OCI-LY7 (cell line): ENCODE data around the gene TLL2. TPM values are rescaled to one million over a fixed set of nuclear protein-coding genes. Genes with fewer than 3 reads are reported as not detected.

Source experiments
- BruUV-seq: library from RNA; stranded (reverse); fragments of 400-500 nt; replicated peaks from 2 replicates; lab custom pipeline; 2021; lab: Mats Ljungman, UMichigan
- CTCF ChIA-PET: fragments of 300-600 bp; sonication (Branson Sonifier 250); formaldehyde crosslinking; loops from one replicate; lab custom pipeline; 2022; ENCODE audit warnings: antibody characterized with exemption; ENCODE audit not compliant: unreplicated experiment; lab: Charles Lee
- POLR2A ChIA-PET: fragments of 300-600 bp; sonication (Branson Sonifier 250); formaldehyde crosslinking; loops from one replicate; lab custom pipeline; 2022; ENCODE audit warnings: antibody characterized with exemption; lab: Charles Lee
- DNase-seq: peaks from one replicate; pipeline ENCODE4 v3.0.0-alpha.2; 2015; ENCODE audit warnings: low spot score
- H2AFZ ChIP-seq: fragments of 200-600 bp; sonication (generic), shearing (Covaris generic); 2 replicates; pipeline ENCODE4 v1.6.1; 2014; ENCODE audit warnings: mild to moderate bottlenecking, antibody characterized with exemption, low read length, moderate library complexity
- H3K27ac ChIP-seq: fragments of 200-600 bp; sonication (generic); 2 replicates; pipeline ENCODE4 v1.5.1; 2014; ENCODE audit warnings: mixed run types, low read depth, mild to moderate bottlenecking, moderate library complexity, low read length, inconsistent platforms; ENCODE audit not compliant: poor library complexity, severe bottlenecking
- H3K36me3 ChIP-seq: fragments of 200-600 bp; sonication (generic); 2 replicates; pipeline ENCODE4 v1.6.1; 2014; ENCODE audit warnings: mild to moderate bottlenecking, antibody characterized with exemption, low read length, moderate library complexity, mixed read lengths; ENCODE audit not compliant: insufficient read depth
- H3K4me1 ChIP-seq: fragments of 200-600 bp; sonication (generic); 2 replicates; pipeline ENCODE4 v1.5.1; 2014; ENCODE audit warnings: mild to moderate bottlenecking, low read length; ENCODE audit not compliant: insufficient read depth, poor library complexity, severe bottlenecking
- H3K4me2 ChIP-seq: fragments of 200-600 bp; sonication (generic); 2 replicates; pipeline ENCODE4 v1.6.1; 2014; ENCODE audit warnings: mild to moderate bottlenecking, low read length
- H3K4me3 ChIP-seq: fragments of 200-600 bp; sonication (generic); 2 replicates; pipeline ENCODE4 v1.5.1; 2014; ENCODE audit warnings: mild to moderate bottlenecking, low read depth, low read length; ENCODE audit not compliant: poor library complexity, severe bottlenecking
- H3K79me2 ChIP-seq: fragments of 200-600 bp; sonication (generic); 2 replicates; pipeline ENCODE4 v1.6.1; 2016; ENCODE audit warnings: low read depth, mild to moderate bottlenecking, low read length, moderate library complexity, mixed read lengths; ENCODE audit not compliant: insufficient read depth
- H3K9me2 ChIP-seq: fragments of 200-600 bp; sonication (generic); 2 replicates; pipeline ENCODE4 v1.6.1; 2016; ENCODE audit warnings: mild to moderate bottlenecking, low read length, mixed read lengths; ENCODE audit not compliant: insufficient read depth
- H3K9me3 ChIP-seq: fragments of 200-600 bp; sonication (generic); 2 replicates; pipeline ENCODE4 v1.6.1; 2014; ENCODE audit warnings: mild to moderate bottlenecking, mixed run types, low read length, mixed read lengths
- H4K20me1 ChIP-seq: fragments of 200-600 bp; sonication (generic); 2 replicates; pipeline ENCODE4 v1.6.1; 2014; ENCODE audit warnings: mild to moderate bottlenecking, antibody characterized with exemption, low read length, moderate library complexity, mixed read lengths; ENCODE audit not compliant: insufficient read depth
- EZH2phosphoT487 ChIP-seq: fragments of 200-600 bp; sonication (generic); IDR thresholded peaks from 2 replicates; pipeline ENCODE4 v1.6.1; 2018; ENCODE audit warnings: low read depth, borderline replicate concordance, mild to moderate bottlenecking, mixed run types, antibody characterized with exemption, low read length, moderate library complexity, mixed read lengths
- intact Hi-C: fragments of 100-400 bp; cut with micrococcal nuclease; formaldehyde crosslinking; loops from one replicate; pipeline ENCODE4 v1.10.0; 2022; ENCODE audit not compliant: unreplicated experiment
- total RNA-seq, 2 experiments: library from RNA; depleted of rRNA in 1 of 2; stranded (reverse); fragments of >200 nt in 1 of 2; shearing (Covaris generic) in 1 of 2; gene quantifications; 2 replicates each; pipeline ENCODE4 v1.2.3, GENCODE V29; 2014 to 2022
- TF ChIP-seq, protein P1 (sequence below): fragments of 200-600 bp; sonication (generic); conservative IDR thresholded peaks from 2 replicates; pipeline ENCODE4 v1.5.1; 2014; ENCODE audit warnings: mild to moderate bottlenecking, antibody characterized with exemption, low read length, moderate library complexity, mixed read lengths

Gene TLL2
- total RNA-seq, 2 experiments from 2014 or later = 0.97 to 1.1 TPM

GRCh38 chr10:96341219-96342182 lies 172.2 kb downstream of the TLL2 start:
- Histone ChIP-seq H4K20me1 (no peaks in the 10 kb centered on the region), H3K9me2 (no peaks in the 10 kb centered on the region), H3K36me3 (no peaks in the 10 kb centered on the region), H3K4me1 (peaks cover 13% of the 10 kb centered on the region), H3K4me3 (no peak overlapping the region), H2AFZ (no peak overlapping the region), H3K9me3 (peaks cover 18% of the 10 kb centered on the region), H3K4me2 (no peak overlapping the region), H3K79me2 (no peaks in the 10 kb centered on the region), H3K27ac (no peak overlapping the region)
- intact Hi-C loops = no loop called here
- CTCF ChIA-PET = interaction anchor here (1.1 kb wide), 1 partner anchor 325 kb away, joined by 4 read pairs; no protein-coding TSS in a partner anchor
- no peak for DNase-seq
- no peak for TF ChIP-seq EZH2phosphoT487
- TF ChIP-seq, protein P1, sequence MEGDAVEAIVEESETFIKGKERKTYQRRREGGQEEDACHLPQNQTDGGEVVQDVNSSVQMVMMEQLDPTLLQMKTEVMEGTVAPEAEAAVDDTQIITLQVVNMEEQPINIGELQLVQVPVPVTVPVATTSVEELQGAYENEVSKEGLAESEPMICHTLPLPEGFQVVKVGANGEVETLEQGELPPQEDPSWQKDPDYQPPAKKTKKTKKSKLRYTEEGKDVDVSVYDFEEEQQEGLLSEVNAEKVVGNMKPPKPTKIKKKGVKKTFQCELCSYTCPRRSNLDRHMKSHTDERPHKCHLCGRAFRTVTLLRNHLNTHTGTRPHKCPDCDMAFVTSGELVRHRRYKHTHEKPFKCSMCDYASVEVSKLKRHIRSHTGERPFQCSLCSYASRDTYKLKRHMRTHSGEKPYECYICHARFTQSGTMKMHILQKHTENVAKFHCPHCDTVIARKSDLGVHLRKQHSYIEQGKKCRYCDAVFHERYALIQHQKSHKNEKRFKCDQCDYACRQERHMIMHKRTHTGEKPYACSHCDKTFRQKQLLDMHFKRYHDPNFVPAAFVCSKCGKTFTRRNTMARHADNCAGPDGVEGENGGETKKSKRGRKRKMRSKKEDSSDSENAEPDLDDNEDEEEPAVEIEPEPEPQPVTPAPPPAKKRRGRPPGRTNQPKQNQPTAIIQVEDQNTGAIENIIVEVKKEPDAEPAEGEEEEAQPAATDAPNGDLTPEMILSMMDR = no peak
- POLR2A ChIA-PET = interaction anchor here (0.7 kb wide), 1 partner anchor 581 kb away, joined by 3 read pairs; no protein-coding TSS in a partner anchor
- no TSS peak for BruUV-seq

DNA sequence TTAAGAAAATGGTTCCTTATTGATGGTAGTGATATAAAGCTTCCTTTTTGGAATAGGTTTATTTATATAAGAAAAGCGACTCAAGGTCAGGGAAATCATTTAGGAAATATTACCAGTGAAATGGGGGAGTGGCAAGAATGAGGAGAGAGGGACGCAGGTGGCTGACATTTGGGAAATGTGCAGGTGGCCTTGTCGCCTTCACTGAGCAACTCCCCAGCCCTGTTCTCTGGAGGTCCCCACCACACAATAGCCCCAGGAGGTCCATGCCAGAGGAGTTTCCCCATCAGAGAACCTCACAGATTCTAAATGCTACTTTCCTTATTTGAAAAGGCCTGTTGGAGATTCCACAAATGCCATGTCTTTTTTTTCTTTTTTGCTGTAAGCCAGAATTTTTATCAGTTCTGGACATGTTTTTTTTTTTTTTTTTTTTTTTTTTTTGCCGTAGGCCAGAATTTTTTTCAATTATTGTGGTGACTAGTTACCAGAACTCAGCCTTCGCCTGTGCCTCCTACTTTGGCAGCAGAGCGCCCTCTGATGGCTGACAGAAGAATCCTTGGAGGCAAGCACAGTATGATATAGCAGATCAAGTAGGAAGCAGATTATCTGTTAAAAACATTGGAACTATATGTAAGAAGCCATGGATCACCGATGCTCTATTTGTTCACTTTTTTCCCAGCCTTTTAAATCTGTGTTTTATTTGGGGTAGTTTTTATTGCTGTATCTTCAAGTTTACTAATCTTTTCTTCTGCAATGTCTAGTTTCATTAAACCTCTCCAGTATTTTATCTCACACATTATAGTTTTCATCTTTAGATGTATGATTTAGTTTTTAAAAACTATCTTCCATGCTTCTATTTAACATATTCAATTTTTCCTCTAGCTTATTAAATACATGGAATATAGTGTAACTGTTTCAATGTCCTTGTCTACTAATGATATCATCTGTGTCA lies 173.5 kb downstream of the TLL2 start:
- ChIA-PET CTCF (interaction anchor here (0.6 to 1.1 kb wide), 3 partner anchors 294 to 647 kb away, joined by 3 to 4 read pairs (median 4); partner anchors contain the start of gene TCTN3), POLR2A (interaction anchor here (0.6 to 1.0 kb wide), 9 partner anchors 10 to 604 kb away, joined by 3 to 6 read pairs (median 4); partner anchors contain the start of gene ZNF518A)
- Histone ChIP-seq H4K20me1 (no peaks in the 10 kb centered on the region), H3K9me3 (peaks cover 5% of the 10 kb centered on the region; the same call in 1 of the 2 replicates), H3K4me1 (peaks cover 13% of the 10 kb centered on the region), H3K27ac (no peak overlapping the region), H3K9me2 (no peaks in the 10 kb centered on the region), H3K4me3 (no peak overlapping the region), H3K4me2 (no peak overlapping the region), H2AFZ (no peak overlapping the region), H3K36me3 (no peaks in the 10 kb centered on the region), H3K79me2 (no peaks in the 10 kb centered on the region)
- TF ChIP-seq, protein P1 = peak; percentile 99
- no peak for TF ChIP-seq EZH2phosphoT487
- intact Hi-C loops = loop anchor here (1.0 kb wide), 3 partner anchors 47 to 323 kb away; no protein-coding TSS in a partner anchor
- BruUV-seq = no TSS peak
- DNase-seq = peak; percentile 88
